HCT116 (cell line): ENCODE data around the gene OXCT1. TPM values are rescaled to one million over a fixed set of nuclear protein-coding genes. Genes with fewer than 3 reads are reported as not detected.

Experiments
- ATAC-seq: fragments of 200-7000 bp; cut with Tn5 transposase; 2 replicates; pipeline ENCODE4 v1.9.1; 2020; ENCODE audit warnings: mild to moderate bottlenecking, moderate library complexity
- BruUV-seq: library from RNA; stranded (reverse); fragments of 400-500 nt; replicated peaks from 2 replicates; lab custom pipeline; 2021; lab: Mats Ljungman, UMichigan
- CTCF ChIA-PET: fragments of 300-600 bp; sonication (Branson Sonifier 250); formaldehyde crosslinking; loops from one replicate; lab custom pipeline; 2021; ENCODE audit warnings: antibody characterized with exemption; lab: Charles Lee
- POLR2A ChIA-PET: fragments of 300-600, 350-600 bp; sonication (Branson Sonifier 250); formaldehyde crosslinking; loops from one replicate; lab custom pipeline; 2021; ENCODE audit warnings: antibody characterized with exemption; lab: Charles Lee
- RAD21 ChIA-PET, 2 experiments: fragments of 300-600 bp; sonication (Branson Sonifier 250); formaldehyde crosslinking; loops; one replicate each; lab custom pipeline; 2023; ENCODE audit warnings: low total read pairs in 2 of 2; ENCODE audit not compliant: uncharacterized antibody in 2 of 2, unreplicated experiment in 2 of 2, low non-redundant PET in 1 of 2; lab: Charles Lee
- DNase-seq: peaks from one replicate; pipeline ENCODE4 v3.0.0-alpha.2; 2010; ENCODE audit warnings: low read depth, low spot score
- H2AFZ ChIP-seq: fragments of 200-600 bp; shearing (Covaris generic), sonication (generic); 2 replicates; pipeline ENCODE4 v1.6.1; 2017; ENCODE audit warnings: low read depth, mixed run types, mixed read lengths, antibody characterized with exemption, low read length; ENCODE audit not compliant: poor library complexity, severe bottlenecking
- H3K27ac ChIP-seq: 2 replicates; pipeline ENCODE4 v1.5.1; 2012; ENCODE audit warnings: low read depth, low read length
- H3K27me3 ChIP-seq: fragments of 200-600 bp; sonication (generic); 2 replicates; pipeline ENCODE4 v1.6.1; 2016; ENCODE audit warnings: mixed run types, low read length, mixed read lengths; ENCODE audit not compliant: insufficient read depth
- H3K36me3 ChIP-seq, 2 experiments: fragments of 200-500 bp in 1 of 2; fragments of 200-600 bp in 1 of 2; sonication (Bioruptor generic) in 1 of 2; sonication (generic) in 1 of 2; 2 replicates each; pipeline versions ENCODE4 v1.5.1 to v1.6.1; 2014 to 2016; ENCODE audit warnings: low read length in 2 of 2, inconsistent platforms in 1 of 2, mixed read lengths in 1 of 2, mixed run types in 1 of 2; ENCODE audit not compliant: insufficient read depth in 2 of 2, control insufficient read depth in 1 of 2
- H3K4me1 ChIP-seq, 2 experiments: fragments of 200-600 bp in 1 of 2; sonication (generic) in 1 of 2; 2 replicates each; pipeline versions ENCODE4 v1.5.1 to v1.6.1; 2012 to 2017; ENCODE audit warnings: low read length in 2 of 2, inconsistent platforms in 1 of 2, mild to moderate bottlenecking in 1 of 2, mixed read lengths in 1 of 2, mixed run types in 1 of 2, moderate library complexity in 1 of 2; ENCODE audit not compliant: insufficient read depth in 2 of 2, control insufficient read depth in 1 of 2
- H3K4me2 ChIP-seq: fragments of 200-600 bp; sonication (generic); 2 replicates; pipeline ENCODE4 v1.6.1; 2017; ENCODE audit warnings: mixed run types, low read length, mixed read lengths
- H3K4me3 ChIP-seq, 2 experiments: fragments of 200-600 bp in 1 of 2; sonication (generic) in 1 of 2; replicated peaks in 1 of 2; 2 replicates each; pipeline ENCODE4 v1.5.1; 2011 to 2016; ENCODE audit warnings: low read length in 2 of 2, control low read depth in 1 of 2, low read depth in 1 of 2, mild to moderate bottlenecking in 1 of 2, mixed read lengths in 1 of 2, mixed run types in 1 of 2
- H3K79me2 ChIP-seq: fragments of 200-600 bp; sonication (generic); 2 replicates; pipeline ENCODE4 v1.6.1; 2017; ENCODE audit warnings: mild to moderate bottlenecking, mixed run types, low read length, moderate library complexity, mixed read lengths; ENCODE audit not compliant: insufficient read depth
- H3K9ac ChIP-seq: fragments of 200-600 bp; sonication (generic); 2 replicates; pipeline ENCODE4 v1.6.1; 2016; ENCODE audit warnings: low read length, mixed read lengths
- H3K9me2 ChIP-seq: fragments of 200-600 bp; sonication (generic), shearing (Covaris generic); 2 replicates; pipeline ENCODE4 v1.6.1; 2017; ENCODE audit warnings: mixed run types, mild to moderate bottlenecking, moderate library complexity; ENCODE audit not compliant: insufficient read depth
- H3K9me3 ChIP-seq, 2 experiments: fragments of 200-500 bp in 1 of 2; fragments of 200-600 bp in 1 of 2; sonication (Bioruptor generic) in 1 of 2; sonication (generic) in 1 of 2; 2 replicates each; pipeline ENCODE4 v1.6.1; 2014 to 2017; ENCODE audit warnings: low read length in 2 of 2, mixed read lengths in 2 of 2, inconsistent platforms in 1 of 2, low read depth in 1 of 2, mild to moderate bottlenecking in 1 of 2, mixed run types in 1 of 2, moderate library complexity in 1 of 2; ENCODE audit not compliant: control insufficient read depth in 1 of 2, insufficient read depth in 1 of 2
- H4K20me1 ChIP-seq: fragments of 200-600 bp; sonication (generic), shearing (Covaris generic); 2 replicates; pipeline ENCODE4 v1.6.1; 2017; ENCODE audit warnings: mixed run types, mild to moderate bottlenecking, moderate library complexity; ENCODE audit not compliant: insufficient read depth
- CBX3 ChIP-seq: IDR thresholded peaks from 2 replicates; pipeline ENCODE4 v1.6.1; 2012; ENCODE audit warnings: low read depth
- CEBPB ChIP-seq: IDR thresholded peaks from 2 replicates; pipeline ENCODE4 v1.6.1; 2012; ENCODE audit warnings: low read depth
- ELF1 ChIP-seq: IDR thresholded peaks from 2 replicates; pipeline ENCODE4 v1.6.1; 2012; ENCODE audit warnings: low read depth, borderline replicate concordance
- EZH2 ChIP-seq: fragments of 200-600 bp; sonication (generic); IDR thresholded peaks from 2 replicates; pipeline ENCODE4 v1.6.1; 2017; ENCODE audit warnings: antibody characterized with exemption, mixed run types
- EZH2phosphoT487 ChIP-seq: fragments of 200-600 bp; IDR thresholded peaks from 2 replicates; pipeline ENCODE4 v1.6.1; 2018; ENCODE audit warnings: antibody characterized with exemption, borderline replicate concordance
- MAX ChIP-seq: IDR thresholded peaks from 2 replicates; pipeline ENCODE4 v1.6.1; 2012
- POLR2A ChIP-seq: IDR thresholded peaks from 2 replicates; pipeline ENCODE4 v1.7.0; 2011; ENCODE audit warnings: borderline replicate concordance; ENCODE audit not compliant: insufficient read depth, insufficient read length; ENCODE audit errors: extremely low read depth
- POLR2AphosphoS5 ChIP-seq: IDR thresholded peaks from 2 replicates; pipeline ENCODE4 v1.6.1; 2011; ENCODE audit warnings: mild to moderate bottlenecking, low read depth, low read length, moderate library complexity
- RAD21 ChIP-seq: IDR thresholded peaks from 2 replicates; pipeline ENCODE4 v1.6.1; 2012; ENCODE audit warnings: low read depth, mild to moderate bottlenecking
- SIN3A ChIP-seq: IDR thresholded peaks from 2 replicates; pipeline ENCODE4 v1.6.1; 2012; ENCODE audit warnings: low read depth
- SP1 ChIP-seq: IDR thresholded peaks from 2 replicates; pipeline ENCODE4 v1.6.1; 2012; ENCODE audit warnings: low read depth
- SRF ChIP-seq: IDR thresholded peaks from 2 replicates; pipeline ENCODE4 v1.6.1; 2012; ENCODE audit warnings: low read depth
- YY1 ChIP-seq: IDR thresholded peaks from 2 replicates; pipeline ENCODE4 v1.6.1; 2011; ENCODE audit warnings: low read length, low read depth, moderate library complexity, mild to moderate bottlenecking; ENCODE audit not compliant: insufficient replicate concordance; ENCODE audit errors: extremely low read depth
- ZBTB33 ChIP-seq: IDR thresholded peaks from 2 replicates; pipeline ENCODE4 v1.6.1; 2011; ENCODE audit warnings: mild to moderate bottlenecking, low read length, moderate library complexity; ENCODE audit not compliant: insufficient replicate concordance; ENCODE audit errors: extremely low read depth
- ZFX ChIP-seq: fragments of 450-650 bp; IDR thresholded peaks from 2 replicates; pipeline ENCODE4 v1.6.1; 2017
- ZNF274 ChIP-seq: fragments of 200-500 bp; sonication (Bioruptor generic); IDR thresholded peaks from 2 replicates; pipeline ENCODE4 v1.6.1; 2014; ENCODE audit warnings: mild to moderate bottlenecking, low read depth, low read length, inconsistent platforms
- intact Hi-C: fragments of 100-400 bp; cut with micrococcal nuclease; formaldehyde crosslinking; loops from 2 replicates; pipeline ENCODE4 v1.10.0; 2022
- total RNA-seq: library from RNA; stranded (reverse); gene quantifications from one replicate; pipeline ENCODE4 v1.2.1, GENCODE V29; 2021; ENCODE audit not compliant: unreplicated experiment
- TF ChIP-seq, protein P1 (sequence below), 3 experiments: fragments of 200-600 bp in 1 of 3; sonication (generic) in 1 of 3; IDR thresholded peaks in 2 of 3; conservative IDR thresholded peaks in 1 of 3; 2 replicates each; pipeline ENCODE4 v1.5.1; 2012 to 2017; ENCODE audit warnings: low read depth in 2 of 3, low read length in 2 of 3, antibody characterized with exemption in 1 of 3, borderline replicate concordance in 1 of 3, control low read depth in 1 of 3, mild to moderate bottlenecking in 1 of 3, mixed read lengths in 1 of 3, mixed run types in 1 of 3, moderate library complexity in 1 of 3; ENCODE audit not compliant: insufficient read depth in 1 of 3

Gene OXCT1
- total RNA-seq, 1 experiment from 2014 or later, result 28.1 TPM

- DNase-seq, result no peak
- H4K20me1 ChIP-seq, result no peaks in the 10 kb centered on the region
- no peaks in the 10 kb centered on the region for H3K27me3 ChIP-seq
- no TSS peak for BruUV-seq
- no peaks in the 10 kb centered on the region for H3K9me2 ChIP-seq
- RAD21 ChIA-PET, result no interaction called here
- no peak overlapping the region for H3K9ac ChIP-seq
- TF ChIP-seq EZH2phosphoT487 (no peak), EZH2 (no peak), POLR2A (no peak), YY1 (no peak), POLR2AphosphoS5 (no peak), MAX (no peak), SP1 (no peak), SIN3A (no peak), RAD21 (no peak), SRF (no peak), CBX3 (no peak), ZFX (no peak), CEBPB (no peak), ZBTB33 (no peak), ELF1 (no peak), ZNF274 (no peak)
- TF ChIP-seq, protein P1, sequence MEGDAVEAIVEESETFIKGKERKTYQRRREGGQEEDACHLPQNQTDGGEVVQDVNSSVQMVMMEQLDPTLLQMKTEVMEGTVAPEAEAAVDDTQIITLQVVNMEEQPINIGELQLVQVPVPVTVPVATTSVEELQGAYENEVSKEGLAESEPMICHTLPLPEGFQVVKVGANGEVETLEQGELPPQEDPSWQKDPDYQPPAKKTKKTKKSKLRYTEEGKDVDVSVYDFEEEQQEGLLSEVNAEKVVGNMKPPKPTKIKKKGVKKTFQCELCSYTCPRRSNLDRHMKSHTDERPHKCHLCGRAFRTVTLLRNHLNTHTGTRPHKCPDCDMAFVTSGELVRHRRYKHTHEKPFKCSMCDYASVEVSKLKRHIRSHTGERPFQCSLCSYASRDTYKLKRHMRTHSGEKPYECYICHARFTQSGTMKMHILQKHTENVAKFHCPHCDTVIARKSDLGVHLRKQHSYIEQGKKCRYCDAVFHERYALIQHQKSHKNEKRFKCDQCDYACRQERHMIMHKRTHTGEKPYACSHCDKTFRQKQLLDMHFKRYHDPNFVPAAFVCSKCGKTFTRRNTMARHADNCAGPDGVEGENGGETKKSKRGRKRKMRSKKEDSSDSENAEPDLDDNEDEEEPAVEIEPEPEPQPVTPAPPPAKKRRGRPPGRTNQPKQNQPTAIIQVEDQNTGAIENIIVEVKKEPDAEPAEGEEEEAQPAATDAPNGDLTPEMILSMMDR (IDR thresholded peaks at IDR 0.05 in 2 of 3, conservative IDR thresholded peaks at IDR 0.05 in 1 of 3; ENCODE audit: borderline replicate concordance in 1 of 3, insufficient read depth in 1 of 3, low read depth in 2 of 3, low read length in 2 of 3), result no peak
- H3K36me3 ChIP-seq, result no peaks in the 10 kb centered on the region
- POLR2A ChIA-PET, result no interaction called here
- H3K27ac ChIP-seq, result no peak overlapping the region
- no peak for ATAC-seq
- H3K4me1 ChIP-seq, result no peaks in the 10 kb centered on the region
- no peak overlapping the region for H3K4me3 ChIP-seq
- intact Hi-C loops, result no loop called here
- no peaks in the 10 kb centered on the region for H3K79me2 ChIP-seq
- H3K4me2 ChIP-seq, result no peak overlapping the region
- CTCF ChIA-PET, result no interaction called here
- no peaks in the 10 kb centered on the region for H3K9me3 ChIP-seq
- no peak overlapping the region for H2AFZ ChIP-seq
Measured at GRCh38 chr5:41762426-41762825, 107.8 kb downstream of the OXCT1 start.
